Smooth muscle cell (in vitro differentiated cells): ENCODE measurements around the gene TMEM131L. TPM values are rescaled to one million over a fixed set of nuclear protein-coding genes. Genes with fewer than 3 reads are reported as not detected.
"Not testable (repeated sequence)": the region's sequence is repeated elsewhere in the genome, so short reads cannot be mapped to it uniquely, and the experiment has no call there.

ENCODE experiments used
- DNase-seq: peaks from one replicate; lab custom pipeline; 2025; ENCODE audit not compliant: unreplicated experiment; lab: John Stamatoyannopoulos, UW
- H2AFZ ChIP-seq: fragments of 200-600 bp; sonication (generic); 2 replicates; pipeline ENCODE4 v1.6.0; 2016; ENCODE audit warnings: antibody characterized with exemption, low read depth, mild to moderate bottlenecking
- H3F3A ChIP-seq: fragments of 200-600 bp; sonication (generic); 2 replicates; pipeline ENCODE4 v1.6.0; 2017; ENCODE audit warnings: antibody characterized with exemption, low read depth
- H3K27ac ChIP-seq: fragments of 200-600 bp; sonication (generic); 2 replicates; pipeline ENCODE4 v1.5.1; 2016; ENCODE audit warnings: low read depth, mild to moderate bottlenecking
- H3K27me3 ChIP-seq: fragments of 200-600 bp; sonication (generic); 2 replicates; pipeline ENCODE4 v1.6.1; 2016; ENCODE audit warnings: low read depth, mild to moderate bottlenecking
- H3K36me3 ChIP-seq: fragments of 200-600 bp; sonication (generic); 2 replicates; pipeline ENCODE4 v1.5.1; 2016; ENCODE audit warnings: low read depth
- H3K4me1 ChIP-seq: fragments of 200-600 bp; sonication (generic); 2 replicates; pipeline ENCODE4 v1.5.1; 2016; ENCODE audit warnings: low read depth
- H3K4me2 ChIP-seq: fragments of 200-600 bp; sonication (generic); 2 replicates; pipeline ENCODE4 v1.6.0; 2016; ENCODE audit warnings: mild to moderate bottlenecking
- H3K4me3 ChIP-seq: fragments of 200-600 bp; sonication (generic); 2 replicates; pipeline ENCODE4 v1.5.1; 2016; ENCODE audit warnings: mild to moderate bottlenecking
- H3K79me2 ChIP-seq: fragments of 200-600 bp; sonication (generic); 2 replicates; pipeline ENCODE4 v1.6.0; 2016; ENCODE audit warnings: low read depth, mild to moderate bottlenecking
- H3K9ac ChIP-seq: fragments of 200-600 bp; sonication (generic); 2 replicates; pipeline ENCODE4 v1.6.0; 2016; ENCODE audit warnings: low read depth
- H3K9me3 ChIP-seq: fragments of 200-600 bp; sonication (generic); replicated peaks from 2 replicates; pipeline ENCODE4 v1.5.1; 2016; ENCODE audit warnings: low read depth
- H4K20me1 ChIP-seq: fragments of 200-600 bp; sonication (generic); 2 replicates; pipeline ENCODE4 v1.6.0; 2016; ENCODE audit warnings: low read depth
- WGBS: methylation state at CpG from one replicate; pipeline ENCODE4 v1.1.7; 2016; ENCODE audit warnings: low lambda C conversion rate; 5-methylcytosine and 5-hydroxymethylcytosine counted together
- polyA plus RNA-seq: library from polyadenylated mRNA; unstranded; fragments of >200 nt; fragmentation: Nextera tagmentation; extraction: Ambion mirVana; gene quantifications from 2 replicates; pipeline ENCODE4 v1.2.1, GENCODE V29; 2016
- total RNA-seq: library from RNA; depleted of rRNA; stranded (reverse); fragments of >200 nt; gene quantifications from 2 replicates; pipeline ENCODE4 v1.2.3, GENCODE V29; 2014
- TF ChIP-seq, protein P1 (sequence below): fragments of 200-600 bp; sonication (generic); IDR thresholded peaks from 2 replicates; pipeline ENCODE4 v1.5.1; 2017; ENCODE audit warnings: borderline replicate concordance, mild to moderate bottlenecking, antibody characterized with exemption; ENCODE audit not compliant: insufficient read depth, poor library complexity, severe bottlenecking

The TMEM131L gene
- total and polyA plus RNA-seq, 2 experiments from 2014 or later = 4.3 to 6.7 TPM

DNA sequence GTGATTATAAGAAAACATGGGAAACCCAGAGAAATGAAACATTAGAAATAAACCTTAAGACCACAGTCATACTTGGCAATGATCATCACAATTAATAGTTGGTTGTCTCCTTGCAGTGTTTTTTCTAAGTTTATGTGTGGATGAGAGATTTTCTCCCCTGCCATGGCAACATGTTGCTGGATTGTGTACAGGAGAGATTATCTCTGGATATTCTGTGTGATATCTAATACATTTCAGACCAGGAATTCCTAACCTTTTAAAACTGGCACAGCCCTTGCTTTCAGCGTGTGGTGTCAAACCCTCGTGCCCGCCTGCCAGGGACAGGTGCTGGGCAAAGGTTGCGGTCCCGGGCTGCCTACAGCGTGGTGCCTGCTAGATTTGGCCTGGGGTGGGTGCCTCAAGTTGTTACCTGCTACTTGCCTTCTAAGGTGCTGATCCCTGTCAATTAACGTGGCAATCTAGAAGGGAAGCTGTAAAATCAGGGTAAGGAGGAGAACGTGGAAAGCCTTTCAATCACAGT lies 100.5 kb downstream of the TMEM131L start:
- H3F3A ChIP-seq = no peaks in the 10 kb centered on the region
- H3K4me1 ChIP-seq = peaks cover 7% of the 10 kb centered on the region
- H4K20me1 ChIP-seq = no peaks in the 10 kb centered on the region
- H3K4me3 ChIP-seq = no peak overlapping the region
- DNase-seq = no peak
- no peaks in the 10 kb centered on the region for H3K27me3 ChIP-seq
- WGBS = 97% methylated on average over 8 of the region's 8 CpGs
- no peaks in the 10 kb centered on the region for H3K36me3 ChIP-seq
- H2AFZ ChIP-seq = no peak overlapping the region
- no peak overlapping the region for H3K4me2 ChIP-seq
- TF ChIP-seq, protein P1, sequence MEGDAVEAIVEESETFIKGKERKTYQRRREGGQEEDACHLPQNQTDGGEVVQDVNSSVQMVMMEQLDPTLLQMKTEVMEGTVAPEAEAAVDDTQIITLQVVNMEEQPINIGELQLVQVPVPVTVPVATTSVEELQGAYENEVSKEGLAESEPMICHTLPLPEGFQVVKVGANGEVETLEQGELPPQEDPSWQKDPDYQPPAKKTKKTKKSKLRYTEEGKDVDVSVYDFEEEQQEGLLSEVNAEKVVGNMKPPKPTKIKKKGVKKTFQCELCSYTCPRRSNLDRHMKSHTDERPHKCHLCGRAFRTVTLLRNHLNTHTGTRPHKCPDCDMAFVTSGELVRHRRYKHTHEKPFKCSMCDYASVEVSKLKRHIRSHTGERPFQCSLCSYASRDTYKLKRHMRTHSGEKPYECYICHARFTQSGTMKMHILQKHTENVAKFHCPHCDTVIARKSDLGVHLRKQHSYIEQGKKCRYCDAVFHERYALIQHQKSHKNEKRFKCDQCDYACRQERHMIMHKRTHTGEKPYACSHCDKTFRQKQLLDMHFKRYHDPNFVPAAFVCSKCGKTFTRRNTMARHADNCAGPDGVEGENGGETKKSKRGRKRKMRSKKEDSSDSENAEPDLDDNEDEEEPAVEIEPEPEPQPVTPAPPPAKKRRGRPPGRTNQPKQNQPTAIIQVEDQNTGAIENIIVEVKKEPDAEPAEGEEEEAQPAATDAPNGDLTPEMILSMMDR = no peak
- no peaks in the 10 kb centered on the region for H3K79me2 ChIP-seq
- no peaks in the 10 kb centered on the region for H3K9me3 ChIP-seq
- no peak overlapping the region for H3K9ac ChIP-seq
- H3K27ac ChIP-seq = no peak overlapping the region

GRCh38 chr4:153567660-153568059 lies 101.5 kb downstream of the TMEM131L start:
- 88% methylated on average over 3 of the region's 3 CpGs for WGBS
- not testable (repeated sequence) for H3K9me3 ChIP-seq

GRCh38 chr4:153570228-153570973 lies 104.2 kb downstream of the TMEM131L start:
- no peaks in the 10 kb centered on the region for H3K4me1 ChIP-seq
- H3K79me2 ChIP-seq = no peaks in the 10 kb centered on the region
- no peak overlapping the region for H3K27ac ChIP-seq
- no peaks in the 10 kb centered on the region for H3K9me3 ChIP-seq
- H3K4me3 ChIP-seq = no peak overlapping the region
- no peak overlapping the region for H3K9ac ChIP-seq
- no peak overlapping the region for H3K4me2 ChIP-seq
- no peak for DNase-seq
- no peaks in the 10 kb centered on the region for H4K20me1 ChIP-seq
- H3K36me3 ChIP-seq = no peaks in the 10 kb centered on the region
- H3F3A ChIP-seq = no peaks in the 10 kb centered on the region
- no peaks in the 10 kb centered on the region for H3K27me3 ChIP-seq
- TF ChIP-seq, protein P1 = no peak
- H2AFZ ChIP-seq = no peak overlapping the region
- WGBS = 95% methylated on average over 12 of the region's 12 CpGs

More at GRCh38 chr4:153567660-153568059, 101.5 kb downstream of the TMEM131L start:
- H3K4me2 ChIP-seq, DNase-seq, H3K9ac ChIP-seq, H3F3A ChIP-seq, H3K79me2 ChIP-seq, H3K4me1 ChIP-seq, H2AFZ ChIP-seq, H3K27ac ChIP-seq, H3K4me3 ChIP-seq, H3K27me3 ChIP-seq, H4K20me1 ChIP-seq, H3K36me3 ChIP-seq: not testable (repeated sequence)

- Histone ChIP-seq H3K27ac (no peak overlapping the region), H3K9me3 (no peaks in the 10 kb centered on the region), H3K79me2 (no peaks in the 10 kb centered on the region), H3F3A (no peaks in the 10 kb centered on the region), H3K9ac (no peak overlapping the region), H4K20me1 (no peaks in the 10 kb centered on the region), H3K4me2 (no peak overlapping the region), H2AFZ (no peak overlapping the region), H3K4me3 (no peak overlapping the region), H3K4me1 (no peaks in the 10 kb centered on the region), H3K36me3 (no peaks in the 10 kb centered on the region), H3K27me3 (no peaks in the 10 kb centered on the region)
- DNase-seq = no peak
- WGBS = 76% methylated on average over 4 of the region's 4 CpGs
- TF ChIP-seq, protein P1 = no peak
Observed at GRCh38 chr4:153571006-153571545, 104.9 kb downstream of the TMEM131L start.
